Measurements from ENCODE around the gene CCDC134.

CCDC134 gene

GRCh38 chr22:41787331-41787730 is 13.1 kb upstream of the CCDC134 start:
- no peak for DNase-seq

GRCh38 chr22:41793871-41794270 is 6.6 kb upstream of the CCDC134 start:
- DNase-seq: no peak

GRCh38 chr22:41798736-41799135 is 1.7 kb upstream of the CCDC134 start:
- DNase-seq: no peak

GRCh38 chr22:41799486-41800347 is 762 bp upstream of the CCDC134 start:
- peak; percentile 21 for DNase-seq

GRCh38 chr22:41801147-41801819 is 804 bp downstream of the CCDC134 start:
- DNase-seq: no peak

GRCh38 chr22:41801886-41802285 is 1.4 kb downstream of the CCDC134 start:
- no peak for DNase-seq

- DNase-seq: no peak
These were observed 5.2 kb downstream of the CCDC134 start for GRCh38 chr22:41805639-41806038.

- no peak for DNase-seq
These were observed 7.9 kb downstream of the CCDC134 start for GRCh38 chr22:41808400-41808799.

GRCh38 chr22:41810022-41810421 is 9.5 kb downstream of the CCDC134 start:
- no peak for DNase-seq

GRCh38 chr22:41812805-41813545 is 12.5 kb downstream of the CCDC134 start:
- DNase-seq: no peak

GRCh38 chr22:41813726-41814410 is 13.4 kb downstream of the CCDC134 start:
- no peak for DNase-seq

GRCh38 chr22:41815716-41816115 is 15.2 kb downstream of the CCDC134 start:
- DNase-seq: no peak

GRCh38 chr22:41816241-41816640 is 15.8 kb downstream of the CCDC134 start:
- DNase-seq: no peak

- no peak for DNase-seq
These were observed 16.4 kb downstream of the CCDC134 start for GRCh38 chr22:41816871-41817270.

- no peak for DNase-seq
These were observed 17.5 kb downstream of the CCDC134 start for GRCh38 chr22:41818011-41818410.

- no peak for DNase-seq
These were observed 18.1 kb downstream of the CCDC134 start for GRCh38 chr22:41818596-41818995.

GRCh38 chr22:41819257-41819656 is 18.8 kb downstream of the CCDC134 start:
- DNase-seq: no peak

GRCh38 chr22:41820447-41820846 is 20.0 kb downstream of the CCDC134 start:
- no peak for DNase-seq

- DNase-seq: no peak
These were observed 21.2 kb downstream of the CCDC134 start for GRCh38 chr22:41821471-41822316.

- peak; percentile 29 for DNase-seq
These were observed 22.0 kb downstream of the CCDC134 start for GRCh38 chr22:41822317-41823057.

- DNase-seq: no peak
These were observed 23.3 kb downstream of the CCDC134 start for GRCh38 chr22:41823797-41824196.
